Common myeloid progenitor, CD34-positive (primary cell): Measurements from ENCODE around the gene DNHD1.
"Not testable (repeated sequence)": the region's sequence is repeated elsewhere in the genome, so short reads cannot be mapped to it uniquely, and the experiment has no call there.

Source experiments
- CTCF ChIA-PET: fragments of 350-600 bp; sonication (Branson Sonifier 250); formaldehyde crosslinking; loops from one replicate; lab custom pipeline; 2021; ENCODE audit warnings: antibody characterized with exemption; lab: Charles Lee
- POLR2A ChIA-PET: fragments of 350-600 bp; sonication (Branson Sonifier 250); formaldehyde crosslinking; loops from one replicate; lab custom pipeline; 2021; ENCODE audit warnings: antibody characterized with exemption; lab: Charles Lee
- DNase-seq, 3 donors: peaks; one replicate each; pipeline versions ENCODE4 v3.0.0 to v3.0.0-alpha.2; 2013
- H3K27ac ChIP-seq, 2 experiments: 1 replicate in 1 of 2; 2 replicates in 1 of 2; pipeline ENCODE4 v1.7.0; 2013; ENCODE audit warnings: inconsistent platforms in 2 of 2, low read length in 2 of 2, mild to moderate bottlenecking in 2 of 2, low read depth in 1 of 2, moderate library complexity in 1 of 2; ENCODE audit not compliant: severe bottlenecking in 2 of 2, insufficient read depth in 1 of 2, poor library complexity in 1 of 2
- H3K27me3 ChIP-seq, 5 experiments: replicated peaks in 2 of 5; 1 replicate in 3 of 5; 2 replicates in 2 of 5; pipeline versions ENCODE4 v1.6.1 to v1.7.0; 2013; ENCODE audit warnings: low read length in 4 of 5, mild to moderate bottlenecking in 2 of 5, moderate library complexity in 2 of 5, inconsistent platforms in 1 of 5; ENCODE audit not compliant: insufficient read depth in 5 of 5, control insufficient read depth in 4 of 5
- H3K36me3 ChIP-seq, 4 experiments: 1 replicate in 2 of 4; 2 replicates in 2 of 4; pipeline versions ENCODE4 v1.6.1 to v1.7.0; 2013; ENCODE audit warnings: low read length in 3 of 4, control low read depth in 1 of 4, mild to moderate bottlenecking in 1 of 4; ENCODE audit not compliant: control insufficient read depth in 4 of 4, insufficient read depth in 4 of 4
- H3K4me1 ChIP-seq, 4 experiments: 1 replicate in 3 of 4; 2 replicates in 1 of 4; pipeline versions ENCODE4 v1.6.1 to v1.7.1; 2013; ENCODE audit warnings: low read length in 3 of 4, mild to moderate bottlenecking in 3 of 4, control low read depth in 1 of 4, inconsistent platforms in 1 of 4, moderate library complexity in 1 of 4; ENCODE audit not compliant: control insufficient read depth in 4 of 4, insufficient read depth in 4 of 4; ENCODE audit errors: control extremely low read depth in 1 of 4
- H3K4me3 ChIP-seq, 7 experiments: 1 replicate in 4 of 7; 2 replicates in 3 of 7; pipeline versions ENCODE4 v1.5.1 to v1.7.0; 2013; ENCODE audit warnings: mild to moderate bottlenecking in 7 of 7, low read length in 6 of 7, moderate library complexity in 6 of 7, inconsistent platforms in 2 of 7, low read depth in 2 of 7, control low read depth in 1 of 7; ENCODE audit not compliant: insufficient read depth in 4 of 7, control insufficient read depth in 1 of 7; ENCODE audit errors: extremely low read depth in 1 of 7
- H3K9me3 ChIP-seq, 5 experiments: 1 replicate in 4 of 5; 2 replicates in 1 of 5; pipeline versions ENCODE4 v1.6.1 to v1.7.1; 2013; ENCODE audit warnings: low read length in 4 of 5, mild to moderate bottlenecking in 2 of 5, inconsistent platforms in 1 of 5, low read depth in 1 of 5, moderate library complexity in 1 of 5; ENCODE audit not compliant: control insufficient read depth in 4 of 5, insufficient read depth in 2 of 5; ENCODE audit errors: control extremely low read depth in 1 of 5
- WGBS: methylation state at CpG from one replicate; pipeline ENCODE4 v1.1.5; 2013; ENCODE audit not compliant: insufficient coverage; 5-methylcytosine and 5-hydroxymethylcytosine counted together

The DNHD1 gene

GRCh38 chr11:6504166-6504565 lies 7.1 kb downstream of the DNHD1 start:
- CTCF ChIA-PET, result interaction anchor here (0.9 to 13.2 kb wide), 6 partner anchors 11 to 126 kb away, joined by 4 to 155 read pairs (median 12); partner anchors contain the start of genes ARFIP2, HPX and TIMM10B
- H3K4me1 ChIP-seq, result no peaks in the 10 kb centered on the region
- 94% methylated on average over 2 of the region's 3 CpGs for WGBS
- no peak overlapping the region for H3K4me3 ChIP-seq
- H3K9me3 ChIP-seq, result no peaks in the 10 kb centered on the region
- no peaks in the 10 kb centered on the region for H3K27me3 ChIP-seq
- H3K36me3 ChIP-seq, result peaks cover 5 to 24% (median 8%) of the 10 kb centered on the region in 4 experiments
- no peak overlapping the region for H3K27ac ChIP-seq
- POLR2A ChIA-PET, result no interaction called here
- DNase-seq, result no peak

GRCh38 chr11:6505577-6506240 lies 8.6 kb downstream of the DNHD1 start:
- CTCF ChIA-PET, result interaction anchor here (0.6 to 13.2 kb wide), 14 partner anchors 10 to 142 kb away, joined by 3 to 155 read pairs (median 8); partner anchors contain the start of genes ARFIP2, HPX and TIMM10B
- Histone ChIP-seq H3K27me3 (no peaks in the 10 kb centered on the region), H3K4me1 (no peaks in the 10 kb centered on the region), H3K4me3 (no peak overlapping the region), H3K9me3 (no peaks in the 10 kb centered on the region), H3K27ac (no peak overlapping the region), H3K36me3 (peaks cover 5 to 29% (median 8%) of the 10 kb centered on the region in 4 experiments)
- POLR2A ChIA-PET, result no interaction called here
- peak; percentile 47 to 67 (median 65) for DNase-seq
- WGBS, result 75% methylated on average over 2 of the region's 2 CpGs

DNA sequence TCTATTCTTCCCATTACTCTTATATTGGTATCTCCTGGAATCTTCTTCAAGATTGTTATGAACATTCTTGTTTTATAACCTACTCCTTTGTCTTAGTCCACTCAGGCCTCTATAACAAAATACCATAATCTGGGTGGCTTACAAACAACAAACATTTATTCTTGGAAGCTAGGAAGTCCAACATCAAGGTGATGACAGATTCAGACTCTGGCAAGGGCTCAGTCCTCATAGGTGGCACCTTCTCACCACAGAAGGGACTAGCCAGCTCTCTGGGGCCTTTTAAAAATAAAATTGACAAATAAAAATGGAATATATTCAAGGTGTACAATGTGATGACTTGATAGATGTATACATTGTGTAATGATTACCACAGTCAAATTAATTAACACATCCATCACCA lies 19.8 kb downstream of the DNHD1 start:
- H3K9me3 ChIP-seq, result peaks cover 0 to 10% (median 0%) of the 10 kb centered on the region in 5 experiments
- no peak overlapping the region for H3K4me3 ChIP-seq
- no peaks in the 10 kb centered on the region for H3K4me1 ChIP-seq
- H3K27ac ChIP-seq, result no peak overlapping the region
- ChIA-PET CTCF (interaction anchor here (0.9 kb wide), 1 partner anchor 17 kb away, joined by 3 read pairs; no protein-coding TSS in a partner anchor), POLR2A (no interaction called here)
- H3K36me3 ChIP-seq, result peaks cover 15 to 41% (median 28%) of the 10 kb centered on the region in 4 experiments
- no peak for DNase-seq
- H3K27me3 ChIP-seq, result no peaks in the 10 kb centered on the region

- no peak for DNase-seq
- peaks cover 13 to 32% (median 22%) of the 10 kb centered on the region in 4 experiments for H3K36me3 ChIP-seq
- H3K27ac ChIP-seq, result no peak overlapping the region
- no peaks in the 10 kb centered on the region for H3K4me1 ChIP-seq
- H3K27me3 ChIP-seq, result no peaks in the 10 kb centered on the region
- WGBS, result 100% methylated on average over 1 of the region's 3 CpGs
- ChIA-PET POLR2A (interaction anchor here (0.5 to 0.6 kb wide), 2 partner anchors 11 to 157 kb away, joined by 3 to 5 read pairs; no protein-coding TSS in a partner anchor), CTCF (interaction anchor here (1.7 kb wide), 1 partner anchor 11 kb away, joined by 7 read pairs; no protein-coding TSS in a partner anchor)
- no peaks in the 10 kb centered on the region for H3K9me3 ChIP-seq
- H3K4me3 ChIP-seq, result no peak overlapping the region
Observed at GRCh38 chr11:6520265-6520664, 23.2 kb downstream of the DNHD1 start.

- POLR2A ChIA-PET, H3K27ac ChIP-seq, H3K27me3 ChIP-seq, H3K9me3 ChIP-seq, H3K4me1 ChIP-seq, DNase-seq, CTCF ChIA-PET, H3K4me3 ChIP-seq: not testable (repeated sequence)
- peaks cover 13 to 32% (median 19%) of the 10 kb centered on the region in 4 experiments for H3K36me3 ChIP-seq
- 100% methylated on average over 1 of the region's 3 CpGs for WGBS
Observed at GRCh38 chr11:6521946-6522345, 24.9 kb downstream of the DNHD1 start.

DNA sequence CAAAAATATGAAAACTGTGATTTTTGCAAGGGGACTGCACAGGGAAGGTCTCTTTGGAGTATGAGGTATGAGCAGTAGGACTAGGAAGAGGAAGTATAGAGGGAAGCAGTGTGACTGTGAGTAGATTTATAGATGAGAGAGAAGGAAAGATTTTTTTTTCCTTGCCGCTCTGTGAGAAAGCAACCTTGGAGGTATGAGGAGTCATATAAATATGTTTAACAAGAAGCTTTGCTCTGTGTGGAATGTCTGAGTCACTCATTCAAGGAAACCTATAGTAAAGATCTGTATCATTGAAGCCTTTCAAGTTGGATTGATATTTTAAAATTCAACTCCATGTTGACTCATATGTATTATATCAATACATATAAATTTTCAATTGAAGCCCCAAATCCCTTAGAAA lies 26.2 kb downstream of the DNHD1 start:
- H3K27ac ChIP-seq, result no peak overlapping the region
- 67% methylated on average over 1 of the region's 1 CpG for WGBS
- no peaks in the 10 kb centered on the region for H3K4me1 ChIP-seq
- ChIA-PET POLR2A (no interaction called here), CTCF (no interaction called here)
- no peaks in the 10 kb centered on the region for H3K9me3 ChIP-seq
- no peak for DNase-seq
- H3K27me3 ChIP-seq, result no peaks in the 10 kb centered on the region
- H3K36me3 ChIP-seq, result peaks cover 13 to 28% (median 19%) of the 10 kb centered on the region in 4 experiments
- H3K4me3 ChIP-seq, result no peak overlapping the region

GRCh38 chr11:6526411-6527135 lies 29.5 kb downstream of the DNHD1 start:
- no peaks in the 10 kb centered on the region for H3K9me3 ChIP-seq
- POLR2A ChIA-PET, result no interaction called here
- CTCF ChIA-PET, result interaction anchor here (0.9 to 1.4 kb wide), 2 partner anchors 14 to 148 kb away, joined by 3 to 4 read pairs; no protein-coding TSS in a partner anchor
- H3K27me3 ChIP-seq, result no peaks in the 10 kb centered on the region
- no peaks in the 10 kb centered on the region for H3K4me1 ChIP-seq
- H3K27ac ChIP-seq, result peak overlapping the region in 1 of 2 experiments; percentile 22
- WGBS, result 91% methylated on average over 1 of the region's 3 CpGs
- peaks cover 0 to 17% (median 7%) of the 10 kb centered on the region in 4 experiments for H3K36me3 ChIP-seq
- no peak for DNase-seq
- no peak overlapping the region for H3K4me3 ChIP-seq
